ENCODE measurements around the gene CIROP. TPM values are rescaled to one million over a fixed set of nuclear protein-coding genes. Genes with fewer than 3 reads are reported as not detected.

The CIROP gene
- total RNA-seq, 1 experiment from 2014 or later, result not detected

DNA sequence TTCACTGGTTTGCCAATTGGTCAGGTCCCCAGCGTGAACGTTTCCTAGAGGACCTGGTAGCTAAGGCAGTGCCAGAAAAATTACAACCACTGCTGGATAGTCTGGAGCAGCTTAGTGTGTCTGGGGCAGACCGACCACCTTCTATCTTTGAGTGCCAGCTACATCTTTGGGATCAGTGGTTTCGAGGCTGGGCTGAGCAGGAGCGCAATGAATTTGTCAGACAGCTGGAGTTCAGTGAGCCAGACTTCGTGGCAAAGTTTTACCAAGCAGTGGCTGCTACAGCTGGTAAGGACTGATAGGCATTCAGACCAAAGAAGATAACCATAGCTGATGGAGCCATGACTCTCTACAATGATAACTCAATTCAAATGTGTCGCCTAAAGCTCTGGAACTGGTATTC lies 7.0 kb downstream of the CIROP start:
- H4K8ac ChIP-seq (replicated peaks; ENCODE audit: insufficient read length, low read depth, low read length), result no peak overlapping the region
- no peak overlapping the region for H3T11ph ChIP-seq (ENCODE audit: low read length)
- H3K4me1 ChIP-seq (ENCODE audit: insufficient read depth, low read length), result peaks cover 2% of the 10 kb centered on the region; the same call in 1 of the 2 replicates
- no peak overlapping the region for H2BK15ac ChIP-seq (ENCODE audit: low read depth, low read length)
- H3K27me3 ChIP-seq (ENCODE audit: insufficient read depth, low read length), result no peaks in the 10 kb centered on the region
- H3K18ac ChIP-seq (ENCODE audit: insufficient read length, low read depth, low read length), result no peak overlapping the region
- no peak overlapping the region for H3K9ac ChIP-seq (ENCODE audit: extremely low read depth, insufficient read length, low read length)
- Mint-ChIP-seq H3K36me3 (ENCODE audit: insufficient read depth in 1 of 3, low read depth in 3 of 3) (peaks cover 17 to 33% (median 30%) of the 10 kb centered on the region in 3 experiments), H3K9me3 (no peaks in the 10 kb centered on the region), H3K27me3 (ENCODE audit: low read depth) (peaks cover 4% of the 10 kb centered on the region), H3K4me1 (peaks cover 41 to 43% of the 10 kb centered on the region in 2 experiments), H3K4me3 (peak overlapping the region in 1 of 2 experiments; percentile 6; a peak in 2 of 5 replicates), H3K27ac (no peak overlapping the region; a peak in 2 of 7 replicates)
- no peaks in the 10 kb centered on the region for H3K9me3 ChIP-seq (ENCODE audit: control insufficient read depth, low read depth, low read length)
- H3K14ac ChIP-seq (ENCODE audit: insufficient read depth, low read length), result no peak overlapping the region
- no peak overlapping the region for H2BK120ac ChIP-seq (ENCODE audit: low read depth, low read length, poor library complexity, severe bottlenecking)
- no peak overlapping the region for H4K5ac ChIP-seq (ENCODE audit: insufficient read length, low read depth, low read length)
- H3K23me2 ChIP-seq (ENCODE audit: insufficient read length, low read depth, low read length, poor library complexity, severe bottlenecking), result peaks cover 6% of the 10 kb centered on the region
- no peak overlapping the region for H4K91ac ChIP-seq (ENCODE audit: insufficient read length, low read depth, low read length)
- DNase-seq, result no peak
- no peak overlapping the region for H3K27ac ChIP-seq (ENCODE audit: insufficient read length, low read depth, low read length)
- H4K20me1 ChIP-seq (ENCODE audit: control insufficient read depth, insufficient read depth, insufficient read length), result no peaks in the 10 kb centered on the region
- H3K79me1 ChIP-seq (ENCODE audit: insufficient read depth, low read depth, low read length, poor library complexity, severe bottlenecking), result peaks cover 5% of the 10 kb centered on the region
- no CpG with 5 or more reads among the region's 7 CpGs for WGBS (ENCODE audit: extremely low coverage, insufficient read length, low lambda C conversion rate)
- H3K79me2 ChIP-seq (ENCODE audit: insufficient read depth, low read length), result peaks cover 17% of the 10 kb centered on the region
- TF ChIP-seq, protein P1, sequence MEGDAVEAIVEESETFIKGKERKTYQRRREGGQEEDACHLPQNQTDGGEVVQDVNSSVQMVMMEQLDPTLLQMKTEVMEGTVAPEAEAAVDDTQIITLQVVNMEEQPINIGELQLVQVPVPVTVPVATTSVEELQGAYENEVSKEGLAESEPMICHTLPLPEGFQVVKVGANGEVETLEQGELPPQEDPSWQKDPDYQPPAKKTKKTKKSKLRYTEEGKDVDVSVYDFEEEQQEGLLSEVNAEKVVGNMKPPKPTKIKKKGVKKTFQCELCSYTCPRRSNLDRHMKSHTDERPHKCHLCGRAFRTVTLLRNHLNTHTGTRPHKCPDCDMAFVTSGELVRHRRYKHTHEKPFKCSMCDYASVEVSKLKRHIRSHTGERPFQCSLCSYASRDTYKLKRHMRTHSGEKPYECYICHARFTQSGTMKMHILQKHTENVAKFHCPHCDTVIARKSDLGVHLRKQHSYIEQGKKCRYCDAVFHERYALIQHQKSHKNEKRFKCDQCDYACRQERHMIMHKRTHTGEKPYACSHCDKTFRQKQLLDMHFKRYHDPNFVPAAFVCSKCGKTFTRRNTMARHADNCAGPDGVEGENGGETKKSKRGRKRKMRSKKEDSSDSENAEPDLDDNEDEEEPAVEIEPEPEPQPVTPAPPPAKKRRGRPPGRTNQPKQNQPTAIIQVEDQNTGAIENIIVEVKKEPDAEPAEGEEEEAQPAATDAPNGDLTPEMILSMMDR (conservative IDR thresholded peaks at IDR 0.05), result no peak
- no peak overlapping the region for H2BK5ac ChIP-seq (ENCODE audit: insufficient read length, low read length)
- no peak overlapping the region for H3K23ac ChIP-seq (ENCODE audit: insufficient read length, low read depth, low read length)
- H2BK20ac ChIP-seq (ENCODE audit: low read depth, low read length, poor library complexity, severe bottlenecking), result no peak overlapping the region
- H2AFZ ChIP-seq (ENCODE audit: low read length), result no peak overlapping the region
- no peak overlapping the region for H3K4ac ChIP-seq (ENCODE audit: low read depth, low read length)
- H2BK12ac ChIP-seq (ENCODE audit: insufficient read length, low read depth, low read length), result no peak overlapping the region
- H2AK5ac ChIP-seq (ENCODE audit: insufficient read length, low read length), result no peak overlapping the region
- no peak overlapping the region for H3K56ac ChIP-seq (ENCODE audit: insufficient read length, low read depth, low read length)
- H3K4me2 ChIP-seq (ENCODE audit: insufficient read depth, insufficient read length, low read length), result no peak overlapping the region

All from H9 (cell line).